Osteocyte (in vitro differentiated cells): Measurements from ENCODE around the gene OASL. TPM values are rescaled to one million over a fixed set of nuclear protein-coding genes. Genes with fewer than 3 reads are reported as not detected.

Experiments
- DNase-seq: peaks from one replicate; pipeline ENCODE4 v3.0.0; 2021; ENCODE audit warnings: mixed read lengths; ENCODE audit not compliant: unreplicated experiment; ENCODE audit errors: extremely low spot score
- H3K27ac Mint-ChIP-seq: one replicate; pipeline ENCODE4 v1.8.0; 2021; ENCODE audit warnings: mild to moderate bottlenecking, mixed read lengths; ENCODE audit not compliant: unreplicated experiment
- H3K27me3 Mint-ChIP-seq: one replicate; pipeline ENCODE4 v1.8.0; 2021; ENCODE audit warnings: mixed read lengths; ENCODE audit not compliant: unreplicated experiment
- H3K36me3 Mint-ChIP-seq: one replicate; pipeline ENCODE4 v1.8.0; 2021; ENCODE audit warnings: mixed read lengths; ENCODE audit not compliant: unreplicated experiment
- H3K4me1 Mint-ChIP-seq: one replicate; pipeline ENCODE4 v1.8.0; 2021; ENCODE audit warnings: mixed read lengths; ENCODE audit not compliant: unreplicated experiment
- H3K4me3 Mint-ChIP-seq: one replicate; pipeline ENCODE4 v1.8.0; 2021; ENCODE audit warnings: mild to moderate bottlenecking, moderate library complexity, mixed read lengths; ENCODE audit not compliant: unreplicated experiment
- H3K9me3 Mint-ChIP-seq: one replicate; pipeline ENCODE4 v1.8.0; 2021; ENCODE audit warnings: mixed read lengths; ENCODE audit not compliant: unreplicated experiment
- total RNA-seq: library from RNA; stranded (reverse); gene quantifications from 2 replicates; pipeline ENCODE4 v1.2.1, GENCODE V29; 2021
- TF ChIP-seq, protein P1 (sequence below): fragments of 200-600 bp; sonication (generic); IDR thresholded peaks from 2 replicates; pipeline ENCODE4 v1.5.0; 2021; ENCODE audit warnings: antibody characterized with exemption, mild to moderate bottlenecking, moderate library complexity

OASL gene
- total RNA-seq, 1 donor from 2014 or later, result 0.24 TPM

GRCh38 chr12:120988658-120989057, 50.4 kb downstream of the OASL start:
- Mint-ChIP-seq H3K27ac (no peak overlapping the region), H3K4me3 (no peak overlapping the region), H3K36me3 (no peaks in the 10 kb centered on the region), H3K27me3 (peaks cover 25% of the 10 kb centered on the region), H3K4me1 (no peaks in the 10 kb centered on the region), H3K9me3 (no peaks in the 10 kb centered on the region)
- TF ChIP-seq, protein P1, sequence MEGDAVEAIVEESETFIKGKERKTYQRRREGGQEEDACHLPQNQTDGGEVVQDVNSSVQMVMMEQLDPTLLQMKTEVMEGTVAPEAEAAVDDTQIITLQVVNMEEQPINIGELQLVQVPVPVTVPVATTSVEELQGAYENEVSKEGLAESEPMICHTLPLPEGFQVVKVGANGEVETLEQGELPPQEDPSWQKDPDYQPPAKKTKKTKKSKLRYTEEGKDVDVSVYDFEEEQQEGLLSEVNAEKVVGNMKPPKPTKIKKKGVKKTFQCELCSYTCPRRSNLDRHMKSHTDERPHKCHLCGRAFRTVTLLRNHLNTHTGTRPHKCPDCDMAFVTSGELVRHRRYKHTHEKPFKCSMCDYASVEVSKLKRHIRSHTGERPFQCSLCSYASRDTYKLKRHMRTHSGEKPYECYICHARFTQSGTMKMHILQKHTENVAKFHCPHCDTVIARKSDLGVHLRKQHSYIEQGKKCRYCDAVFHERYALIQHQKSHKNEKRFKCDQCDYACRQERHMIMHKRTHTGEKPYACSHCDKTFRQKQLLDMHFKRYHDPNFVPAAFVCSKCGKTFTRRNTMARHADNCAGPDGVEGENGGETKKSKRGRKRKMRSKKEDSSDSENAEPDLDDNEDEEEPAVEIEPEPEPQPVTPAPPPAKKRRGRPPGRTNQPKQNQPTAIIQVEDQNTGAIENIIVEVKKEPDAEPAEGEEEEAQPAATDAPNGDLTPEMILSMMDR, result no peak
- no peak for DNase-seq

DNA sequence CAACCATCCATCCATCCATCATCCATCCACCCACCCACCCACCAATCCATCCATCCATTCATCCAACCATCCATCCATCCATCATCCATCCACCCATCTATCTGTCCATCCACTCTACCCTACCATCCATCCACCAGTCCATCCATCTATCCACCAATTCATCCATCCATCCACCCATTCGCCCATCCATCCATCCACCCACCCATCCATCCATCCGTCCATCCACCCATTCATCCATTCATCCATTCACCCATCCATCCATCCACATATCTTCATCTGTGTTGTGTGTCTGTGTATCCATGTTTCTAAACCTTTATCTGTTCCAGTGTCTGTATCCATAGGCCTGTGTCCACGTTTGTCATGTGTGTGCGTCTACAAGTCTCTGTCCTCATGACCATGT, 50.8 kb downstream of the OASL start:
- peaks cover 23% of the 10 kb centered on the region for H3K27me3 Mint-ChIP-seq
- no peaks in the 10 kb centered on the region for H3K9me3 Mint-ChIP-seq
- no peak overlapping the region for H3K4me3 Mint-ChIP-seq
- H3K36me3 Mint-ChIP-seq, result no peaks in the 10 kb centered on the region
- H3K4me1 Mint-ChIP-seq, result no peaks in the 10 kb centered on the region
- no peak for DNase-seq
- H3K27ac Mint-ChIP-seq, result no peak overlapping the region
- TF ChIP-seq, protein P1, result no peak

DNA sequence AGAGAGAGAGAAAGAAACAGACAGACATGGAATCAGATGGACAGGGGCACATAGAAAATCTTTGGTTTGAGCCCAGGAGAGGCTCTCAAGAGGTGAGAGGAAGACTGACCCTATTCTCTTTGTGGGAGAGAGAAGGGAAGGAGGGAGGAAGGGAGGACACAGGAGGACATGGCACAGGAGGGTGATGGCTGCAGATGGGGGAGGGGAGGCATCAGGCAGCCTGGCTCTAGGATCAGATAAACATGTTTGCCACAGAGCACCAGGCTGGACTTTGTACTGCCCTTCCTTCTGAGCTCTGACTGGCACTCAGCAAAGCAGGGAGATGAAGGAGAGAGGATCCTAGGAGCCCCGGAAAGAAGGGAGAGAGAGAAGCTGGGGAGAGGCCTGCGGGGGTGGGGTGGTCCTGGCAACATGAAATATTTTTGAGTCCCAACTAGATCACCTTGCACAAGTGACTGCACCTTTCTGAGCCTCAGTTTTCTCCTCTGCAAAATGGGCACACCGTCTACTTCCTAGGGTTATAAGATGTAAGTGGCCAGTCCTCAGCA, 54.6 kb downstream of the OASL start:
- no peaks in the 10 kb centered on the region for H3K36me3 Mint-ChIP-seq
- H3K4me1 Mint-ChIP-seq, result no peaks in the 10 kb centered on the region
- H3K27ac Mint-ChIP-seq, result no peak overlapping the region
- no peaks in the 10 kb centered on the region for H3K9me3 Mint-ChIP-seq
- TF ChIP-seq, protein P1, result no peak
- no peak for DNase-seq
- no peak overlapping the region for H3K4me3 Mint-ChIP-seq
- peaks cover 3% of the 10 kb centered on the region for H3K27me3 Mint-ChIP-seq

DNA sequence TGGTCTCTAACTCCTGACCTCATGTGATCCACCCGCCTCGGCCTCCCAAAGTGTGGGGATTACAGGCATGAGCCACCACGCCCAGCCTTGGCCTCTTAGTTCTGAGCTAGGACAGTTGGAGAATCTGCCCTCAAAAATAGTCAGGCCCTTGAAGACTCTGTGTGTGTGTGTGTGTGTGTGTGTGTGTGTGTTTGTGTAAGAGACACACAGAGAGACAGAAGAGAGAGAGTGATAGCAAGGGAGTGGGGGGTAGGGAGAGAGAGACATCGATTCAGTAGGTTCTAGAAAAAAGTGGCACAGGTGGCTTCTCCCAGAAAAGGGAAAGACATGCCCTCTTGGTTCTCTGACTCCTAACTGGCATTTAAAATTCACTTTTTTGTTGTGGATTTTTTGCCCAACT, 55.3 kb downstream of the OASL start:
- Mint-ChIP-seq H3K4me3 (no peak overlapping the region), H3K4me1 (no peaks in the 10 kb centered on the region), H3K27ac (no peak overlapping the region), H3K27me3 (peaks cover 3% of the 10 kb centered on the region), H3K36me3 (no peaks in the 10 kb centered on the region), H3K9me3 (no peaks in the 10 kb centered on the region)
- TF ChIP-seq, protein P1, result no peak
- no peak for DNase-seq

DNA sequence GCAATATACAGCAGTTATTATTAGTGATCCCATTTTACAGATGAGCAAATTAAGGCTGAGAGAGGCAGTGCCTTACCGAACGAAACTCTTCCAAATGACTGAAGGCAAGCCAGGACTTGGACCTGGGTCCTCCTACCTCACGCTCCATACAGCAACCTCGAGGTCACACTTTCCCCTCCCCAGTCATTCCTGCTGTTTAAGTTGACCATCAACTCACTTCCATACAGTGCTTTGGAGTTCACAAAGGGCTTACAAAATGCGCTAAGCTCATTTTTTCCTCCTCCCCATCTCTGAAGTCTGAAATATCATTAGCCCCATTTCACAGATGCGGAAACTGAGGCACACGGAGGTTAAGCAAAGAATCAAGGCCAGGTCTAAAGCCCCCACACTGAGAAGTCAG, 56.4 kb downstream of the OASL start:
- Mint-ChIP-seq H3K27ac (no peak overlapping the region), H3K36me3 (no peaks in the 10 kb centered on the region), H3K27me3 (peaks cover 3% of the 10 kb centered on the region), H3K4me1 (no peaks in the 10 kb centered on the region), H3K4me3 (no peak overlapping the region), H3K9me3 (no peaks in the 10 kb centered on the region)
- no peak for DNase-seq
- TF ChIP-seq, protein P1, result no peak
